Neutrophil (primary cell): ENCODE results near the gene DGKE.

Source experiments
- H3K27ac ChIP-seq: fragments of 200-600 bp; sonication (generic); 2 replicates; pipeline ENCODE4 v1.5.1; 2016; ENCODE audit warnings: mild to moderate bottlenecking, moderate library complexity
- H3K27me3 ChIP-seq: fragments of 200-600 bp; sonication (generic); 2 replicates; pipeline ENCODE4 v1.6.0; 2016; ENCODE audit warnings: mild to moderate bottlenecking
- H3K36me3 ChIP-seq: fragments of 200-600 bp; sonication (generic); 2 replicates; pipeline ENCODE4 v1.5.1; 2017
- H3K4me1 ChIP-seq, 2 experiments: fragments of 200-600 bp in 1 of 2; sonication (generic) in 1 of 2; 1 replicate in 1 of 2; 2 replicates in 1 of 2; pipeline versions ENCODE4 v1.5.1 to v1.6.1; 2013 to 2016; ENCODE audit warnings: low read depth in 1 of 2, low read length in 1 of 2, mild to moderate bottlenecking in 1 of 2, moderate library complexity in 1 of 2; ENCODE audit not compliant: control insufficient read depth in 1 of 2, insufficient read depth in 1 of 2
- H3K4me3 ChIP-seq, 2 experiments: fragments of 200-600 bp in 1 of 2; sonication (generic) in 1 of 2; 1 replicate in 1 of 2; 2 replicates in 1 of 2; pipeline ENCODE4 v1.5.1; 2013 to 2016; ENCODE audit warnings: low read depth in 1 of 2, low read length in 1 of 2, mild to moderate bottlenecking in 1 of 2, moderate library complexity in 1 of 2
- H3K9me3 ChIP-seq: fragments of 200-600 bp; sonication (generic); 2 replicates; pipeline ENCODE4 v1.5.1; 2016
- CTCF ChIP-seq: fragments of 200-600 bp; sonication (generic); IDR thresholded peaks from 2 replicates; pipeline ENCODE4 v1.5.1; 2016; ENCODE audit warnings: antibody characterized with exemption

DGKE gene

GRCh38 chr17:56793531-56793930 lies 40.4 kb upstream of the DGKE start:
- no peaks in the 10 kb centered on the region for H3K27me3 ChIP-seq
- TF ChIP-seq CTCF: no peak
- no peaks in the 10 kb centered on the region for H3K36me3 ChIP-seq
- no peak overlapping the region for H3K27ac ChIP-seq
- no peak overlapping the region for H3K4me3 ChIP-seq
- no peaks in the 10 kb centered on the region for H3K4me1 ChIP-seq
- H3K9me3 ChIP-seq: no peaks in the 10 kb centered on the region

DNA sequence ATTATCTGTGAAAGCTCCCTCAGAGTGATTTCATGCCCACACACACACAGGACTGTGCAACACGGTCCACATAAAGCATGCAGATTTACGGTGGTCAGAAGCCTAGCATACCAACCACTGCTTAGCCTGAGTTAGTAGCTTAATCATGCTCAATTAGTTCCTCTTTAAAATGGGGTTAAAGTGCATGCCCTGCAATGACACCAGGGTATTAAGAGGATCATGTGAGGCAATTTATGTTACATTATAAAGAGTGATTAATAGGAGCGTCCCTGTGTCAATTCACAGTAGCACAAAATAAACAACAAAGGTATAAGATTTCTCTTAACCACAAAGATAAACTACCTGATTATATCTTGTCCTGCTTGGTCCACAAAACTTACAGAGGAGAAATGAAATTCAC lies 40.0 kb upstream of the DGKE start:
- Histone ChIP-seq H3K36me3 (no peaks in the 10 kb centered on the region), H3K9me3 (no peaks in the 10 kb centered on the region), H3K4me3 (no peak overlapping the region), H3K4me1 (no peaks in the 10 kb centered on the region), H3K27ac (no peak overlapping the region), H3K27me3 (no peaks in the 10 kb centered on the region)
- TF ChIP-seq CTCF: no peak

- no peaks in the 10 kb centered on the region for H3K9me3 ChIP-seq
- no peaks in the 10 kb centered on the region for H3K4me1 ChIP-seq
- no peaks in the 10 kb centered on the region for H3K27me3 ChIP-seq
- no peak for TF ChIP-seq CTCF
- H3K36me3 ChIP-seq: no peaks in the 10 kb centered on the region
- H3K4me3 ChIP-seq: no peak overlapping the region
- H3K27ac ChIP-seq: no peak overlapping the region
Observed at GRCh38 chr17:56795221-56795865, 38.6 kb upstream of the DGKE start.

- Histone ChIP-seq H3K9me3 (no peaks in the 10 kb centered on the region), H3K36me3 (no peaks in the 10 kb centered on the region), H3K27me3 (no peaks in the 10 kb centered on the region), H3K4me3 (no peak overlapping the region), H3K27ac (no peak overlapping the region), H3K4me1 (no peaks in the 10 kb centered on the region)
- TF ChIP-seq CTCF: no peak
Observed at GRCh38 chr17:56796536-56796935, 37.4 kb upstream of the DGKE start.

DNA sequence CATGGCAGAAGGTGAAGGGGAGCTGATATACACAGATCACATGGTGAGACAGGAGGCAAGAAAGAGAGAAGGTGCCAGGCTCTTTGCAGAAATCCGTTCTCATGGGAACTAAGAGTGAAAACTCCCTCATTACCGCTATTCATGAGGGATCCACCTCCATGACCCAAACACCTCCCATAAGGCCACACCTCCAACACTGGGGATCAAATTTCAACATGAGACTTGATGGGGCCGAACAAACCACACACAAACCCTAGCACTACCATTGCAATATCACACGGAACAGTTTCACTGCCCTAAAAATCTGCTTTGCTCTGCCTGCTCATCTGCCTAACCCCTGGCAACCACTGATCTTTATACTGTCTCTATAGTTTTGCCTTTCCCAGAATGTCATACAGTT lies 35.0 kb upstream of the DGKE start:
- Histone ChIP-seq H3K27ac (no peak overlapping the region), H3K27me3 (no peaks in the 10 kb centered on the region), H3K9me3 (no peaks in the 10 kb centered on the region), H3K36me3 (no peaks in the 10 kb centered on the region), H3K4me1 (no peaks in the 10 kb centered on the region), H3K4me3 (no peak overlapping the region)
- TF ChIP-seq CTCF: no peak
